Stimulated activated CD4-positive, alpha-beta T cell treated with anti-CD3 and anti-CD28 coated beads, Interleukin-15, amount 100 ng/mL, for 24 hours (primary cell): ENCODE data around the gene SLC7A6.

Experiments
- DNase-seq: peaks from one replicate; pipeline ENCODE4 v3.0.0-alpha.2; 2020

The SLC7A6 gene

GRCh38 chr16:68264128-68265077 lies at the start of gene SLC7A6:
Gene SLC7A6, plus strand, starts transcription at chr16:68264526. Its CDS starts 10,201 bp downstream, at chr16:68274727.
- peak; percentile 92 for DNase-seq

DNA sequence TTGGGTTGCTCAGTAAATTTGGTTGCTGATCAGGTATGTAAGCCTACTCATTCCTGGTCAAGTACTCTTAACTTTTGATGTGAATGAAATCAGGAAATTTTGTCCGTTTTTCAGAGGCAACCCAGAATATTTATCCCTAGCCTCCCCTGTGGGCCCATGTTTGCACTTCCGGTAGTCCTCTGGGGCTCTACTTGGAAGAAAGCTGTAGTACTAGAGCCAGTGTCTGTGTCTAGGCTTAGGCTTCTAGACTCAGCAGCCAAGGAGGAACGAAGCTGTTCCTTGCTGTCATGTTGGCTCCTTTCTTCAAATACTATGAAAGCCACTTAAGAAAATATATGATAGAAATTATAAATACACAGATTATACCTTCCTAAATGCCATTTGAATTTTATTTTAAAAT lies 49.6 kb upstream of the SLC7A6 start:
- DNase-seq: no peak

DNA sequence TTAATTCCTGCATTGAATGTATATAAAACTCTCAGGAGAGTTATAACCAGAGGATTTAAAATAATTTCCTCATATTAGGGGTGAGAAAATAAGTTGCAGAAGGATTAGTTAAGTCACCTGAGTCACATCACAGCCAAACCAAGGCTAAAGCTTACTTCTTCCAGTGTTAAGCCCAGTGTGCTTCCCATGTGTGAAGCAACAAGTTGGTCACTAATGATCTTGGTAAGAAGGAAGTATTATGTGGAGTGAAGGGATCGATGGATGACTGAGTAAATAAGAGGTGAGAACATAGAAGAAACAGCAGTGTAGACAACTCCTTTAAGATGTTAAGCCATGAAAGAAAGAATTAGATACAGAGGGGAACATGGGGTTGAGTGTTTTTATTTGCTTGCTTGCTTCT lies 49.0 kb upstream of the SLC7A6 start:
- DNase-seq: no peak

DNA sequence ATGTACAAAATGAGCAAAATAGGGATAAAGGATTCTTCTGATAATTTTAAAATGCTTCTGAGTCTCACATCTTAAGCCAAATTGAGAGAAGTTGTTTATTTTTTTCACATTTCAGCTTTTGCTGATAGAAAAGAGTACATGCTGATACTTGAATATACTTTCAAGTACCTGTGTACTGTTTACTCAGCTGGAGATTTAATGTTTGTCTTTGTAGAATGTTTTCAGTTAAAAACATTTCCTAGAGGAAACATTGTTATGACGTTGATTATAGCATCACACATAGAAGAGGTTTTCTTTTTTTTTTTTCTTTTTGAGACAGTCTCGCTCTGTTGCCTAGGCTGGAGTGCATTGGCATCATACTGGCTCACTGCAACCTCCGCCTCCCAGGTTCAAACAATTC lies 48.1 kb upstream of the SLC7A6 start:
- DNase-seq: no peak

GRCh38 chr16:68217506-68217905 lies 46.8 kb upstream of the SLC7A6 start:
- DNase-seq: no peak

DNA sequence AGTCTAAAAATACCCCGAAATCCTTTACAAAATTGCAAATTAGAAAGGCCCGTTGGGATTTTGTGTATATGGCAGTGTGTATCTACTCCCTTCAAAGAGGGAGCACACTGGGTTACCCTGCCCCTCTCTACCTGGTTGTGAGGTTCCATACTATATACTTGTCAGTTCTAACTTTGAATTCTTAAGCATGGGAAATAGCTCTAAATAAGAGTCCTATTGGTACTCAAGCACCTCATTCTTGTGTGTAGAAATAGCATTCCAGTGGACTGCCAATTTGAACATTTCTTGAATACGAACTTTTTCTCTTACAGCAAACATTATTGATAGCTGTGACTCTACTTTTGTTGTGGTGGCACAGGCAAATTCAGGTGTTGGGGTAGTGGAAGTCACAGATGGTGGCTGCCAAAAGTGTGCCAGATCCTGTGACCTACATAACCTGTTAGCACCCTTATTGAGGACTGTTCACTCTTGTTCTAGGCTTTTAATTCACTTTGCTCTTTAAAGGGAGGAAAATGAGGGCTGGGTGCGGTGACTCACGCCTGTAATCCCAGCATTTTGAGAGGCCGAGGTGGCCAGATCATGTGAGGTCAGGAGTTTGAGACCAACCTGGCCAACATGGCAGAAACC lies 44.5 kb upstream of the SLC7A6 start:
- no peak for DNase-seq

DNA sequence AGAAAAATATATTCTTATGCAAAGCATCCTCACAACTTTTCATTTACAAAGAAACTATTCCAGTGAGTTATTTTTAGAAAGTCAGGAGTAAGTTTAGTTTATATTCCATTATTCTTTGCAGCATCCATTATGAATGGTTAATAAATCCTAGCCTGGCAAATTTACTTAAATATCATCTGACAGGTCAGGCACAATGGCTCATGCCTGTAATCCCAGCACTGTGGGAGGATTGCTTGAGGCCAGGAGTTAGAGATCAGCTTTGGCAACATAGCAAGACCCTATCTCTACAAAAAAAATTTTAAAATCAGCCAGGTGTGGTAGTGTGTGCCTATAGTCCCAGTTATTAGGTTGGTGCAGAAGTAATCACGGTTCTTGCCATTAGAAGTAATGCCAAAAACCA lies 41.3 kb upstream of the SLC7A6 start:
- DNase-seq: no peak

DNA sequence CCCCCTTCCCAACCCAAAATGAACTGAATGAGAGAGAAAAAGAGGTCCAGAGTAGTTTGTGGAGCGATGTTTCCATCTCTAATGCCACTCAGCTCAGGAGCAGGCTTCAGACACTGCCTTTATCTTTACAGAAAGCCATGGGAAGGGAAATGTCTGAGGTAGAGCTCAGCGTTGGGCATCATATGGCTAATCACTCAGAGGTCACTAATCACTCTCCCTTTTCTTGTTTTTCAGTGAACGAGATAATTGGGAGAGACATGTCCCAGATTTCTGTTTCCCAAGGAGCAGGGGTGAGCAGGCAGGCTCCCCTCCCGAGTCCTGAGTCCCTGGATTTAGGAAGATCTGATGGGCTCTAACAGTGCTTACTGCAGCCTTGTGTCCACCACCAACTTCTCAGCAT lies 38.2 kb upstream of the SLC7A6 start:
- no peak for DNase-seq

GRCh38 chr16:68227183-68227793 lies 37.0 kb upstream of the SLC7A6 start:
- DNase-seq: peak; percentile 29

- DNase-seq: no peak
These were observed 36.3 kb upstream of the SLC7A6 start for GRCh38 chr16:68227850-68228553.

- DNase-seq: no peak
These were observed 35.7 kb upstream of the SLC7A6 start for GRCh38 chr16:68228652-68229051.

DNA sequence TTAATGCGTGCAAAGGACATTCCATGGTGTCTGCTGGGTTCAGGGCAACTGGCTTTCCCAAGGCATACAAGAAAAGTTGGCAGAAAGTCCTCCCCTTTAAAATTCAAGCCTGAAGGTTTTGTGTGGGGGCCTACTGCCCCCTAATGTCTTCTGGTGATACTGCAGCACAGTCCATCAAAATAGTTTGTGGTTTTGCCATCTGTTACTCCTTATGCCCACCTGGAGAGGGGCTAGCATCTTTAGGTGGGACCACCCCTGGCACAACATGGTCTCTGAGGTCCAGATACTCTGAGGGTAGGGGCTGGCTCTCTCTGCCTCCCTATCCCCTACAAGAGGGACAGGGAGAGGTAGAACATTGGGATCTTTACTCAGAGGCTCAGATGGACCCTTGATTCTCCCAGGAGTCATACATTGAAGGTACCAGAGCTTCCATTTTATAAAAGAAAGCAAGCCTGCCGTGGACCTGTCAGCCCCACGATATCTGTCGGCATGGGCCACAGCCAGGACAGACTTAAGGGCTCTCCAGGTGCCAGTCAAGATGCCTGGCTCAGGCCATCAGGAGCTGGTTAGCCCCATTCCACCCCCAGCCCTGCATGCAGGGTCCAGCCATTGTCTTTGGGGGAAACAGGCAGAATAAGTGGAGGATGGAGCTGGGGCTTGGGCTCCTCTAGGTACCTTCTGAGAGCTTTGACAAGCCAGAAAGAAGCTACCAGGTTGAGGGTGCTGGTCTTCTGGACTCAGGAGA lies 34.7 kb upstream of the SLC7A6 start:
- peak; percentile 43 for DNase-seq

DNA sequence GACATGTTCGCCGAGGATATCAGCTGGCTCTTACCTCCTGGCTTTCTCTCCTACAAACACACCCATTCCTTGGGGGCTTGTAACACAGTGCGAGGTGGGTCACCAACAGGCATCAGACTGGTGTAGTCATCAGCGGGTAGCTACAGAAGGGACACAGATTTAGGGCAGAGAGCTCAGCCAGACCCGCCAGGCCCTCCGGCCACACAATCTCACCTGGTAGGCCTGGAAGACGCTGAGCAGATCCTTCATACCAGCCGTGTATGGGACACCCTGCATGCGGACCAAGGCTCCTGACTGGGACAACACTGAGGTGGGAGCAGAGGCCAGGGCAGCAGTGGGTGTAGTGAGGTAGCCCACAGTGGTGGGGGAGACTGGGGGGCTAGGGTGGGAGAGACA lies 34.2 kb upstream of the SLC7A6 start:
- DNase-seq: no peak

DNA sequence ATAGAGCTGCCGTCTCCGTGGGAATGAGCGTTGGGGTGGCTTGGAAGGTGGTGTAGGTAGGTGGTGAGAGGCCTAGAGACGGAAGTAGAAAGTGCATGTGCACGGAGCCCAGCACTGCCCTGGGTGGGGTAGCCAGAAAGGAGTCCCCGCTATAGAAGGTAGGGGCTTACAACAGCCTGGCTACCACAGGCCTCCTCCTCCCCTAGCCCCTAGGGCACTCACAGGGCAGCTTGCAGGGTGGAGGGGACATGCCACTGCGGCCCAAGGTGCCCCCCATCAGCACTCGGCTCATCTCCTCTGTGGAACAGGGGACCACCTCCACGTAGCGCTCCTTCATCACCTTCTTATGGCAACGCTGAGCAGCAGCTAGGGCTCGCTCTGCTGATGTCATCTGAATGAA lies 33.4 kb upstream of the SLC7A6 start:
- DNase-seq: no peak

DNA sequence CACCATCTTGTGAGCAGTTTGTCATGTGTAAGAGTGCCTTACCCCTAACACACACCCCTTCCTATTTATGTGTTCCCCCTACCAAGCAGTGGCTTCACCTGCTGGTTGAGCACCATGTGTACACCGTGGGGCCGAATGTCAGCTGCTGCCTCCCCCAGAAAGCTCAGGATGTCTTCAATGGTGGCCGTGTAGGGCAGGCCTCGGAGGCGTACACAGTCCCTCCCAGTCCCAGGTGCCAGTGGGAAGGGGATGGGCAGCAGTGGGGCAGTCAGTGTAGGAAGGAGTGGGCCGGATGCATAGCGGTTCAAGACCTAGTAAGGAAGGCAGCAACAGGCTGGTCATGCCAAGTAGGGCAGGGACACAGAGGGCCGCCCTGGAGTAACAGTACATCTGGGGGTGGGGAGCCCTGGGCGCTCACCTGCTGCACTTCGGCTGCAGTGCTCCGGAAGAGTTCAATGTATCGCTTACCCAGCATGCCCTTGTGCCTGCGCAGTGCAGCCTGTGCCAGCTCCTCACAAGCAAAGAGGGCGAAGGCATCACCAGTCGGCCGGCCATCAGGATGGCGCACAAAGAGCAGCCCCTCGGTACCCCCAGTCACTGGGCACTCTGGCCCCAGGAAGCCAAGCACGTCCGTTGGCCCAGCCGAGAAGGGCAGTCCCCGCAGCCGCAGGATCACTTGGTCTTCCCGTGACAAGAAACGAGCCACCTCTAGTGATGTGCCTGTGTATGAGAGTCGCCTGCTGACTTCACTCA lies 32.8 kb upstream of the SLC7A6 start:
- no peak for DNase-seq

- no peak for DNase-seq
These were observed 32.0 kb upstream of the SLC7A6 start for GRCh38 chr16:68232335-68232734.

DNA sequence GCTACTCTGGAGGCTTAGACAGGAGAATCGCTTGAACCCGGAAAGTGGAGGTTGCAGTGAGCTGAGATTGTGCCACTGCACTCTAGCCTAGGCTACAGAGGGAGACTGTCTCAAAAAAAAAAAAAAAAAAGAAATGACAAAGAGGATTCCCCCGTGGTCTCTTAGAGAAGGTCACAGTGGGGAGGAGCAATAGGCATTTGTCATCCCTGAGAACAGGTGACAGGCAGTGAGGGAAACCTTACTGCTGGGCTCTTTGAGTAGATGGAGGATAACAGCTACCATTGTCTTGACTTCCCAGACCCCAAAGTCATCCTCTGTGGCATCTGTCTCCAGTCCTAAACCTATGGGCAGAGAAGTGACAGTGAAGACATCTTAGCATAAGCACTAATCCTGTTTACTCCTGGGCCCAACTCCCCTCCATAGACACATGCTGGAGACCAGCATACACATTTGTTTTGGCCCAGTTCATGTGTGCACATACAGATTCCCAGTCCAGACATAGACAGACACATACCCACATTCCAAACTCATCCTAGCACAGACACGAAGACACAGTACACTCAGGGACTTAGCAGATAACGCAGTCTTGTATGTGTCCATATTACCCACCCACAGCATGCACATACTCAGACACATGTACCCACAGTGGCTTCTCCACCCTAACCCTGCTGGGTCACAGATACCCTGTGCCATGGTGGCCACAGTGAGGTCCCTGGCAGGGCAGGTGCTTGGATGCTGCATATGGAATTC lies 31.1 kb upstream of the SLC7A6 start:
- no peak for DNase-seq

DNA sequence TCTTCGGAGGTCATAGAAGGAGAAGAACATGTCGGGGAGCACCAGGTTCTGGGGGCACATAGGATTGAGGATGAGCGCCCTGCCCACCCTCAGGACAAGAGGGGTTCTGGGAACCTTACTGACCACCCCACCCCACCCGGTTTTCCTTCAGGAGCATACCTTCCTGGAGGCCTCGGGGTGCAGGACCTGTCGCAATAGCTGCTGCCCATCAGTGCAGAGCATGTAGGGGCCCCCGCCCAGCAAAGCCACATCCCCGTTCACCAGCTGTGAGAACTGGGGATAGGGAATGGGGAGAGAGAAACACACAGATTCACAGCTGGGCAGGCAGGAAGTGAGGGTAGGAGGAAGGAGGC lies 30.5 kb upstream of the SLC7A6 start:
- DNase-seq: no peak

DNA sequence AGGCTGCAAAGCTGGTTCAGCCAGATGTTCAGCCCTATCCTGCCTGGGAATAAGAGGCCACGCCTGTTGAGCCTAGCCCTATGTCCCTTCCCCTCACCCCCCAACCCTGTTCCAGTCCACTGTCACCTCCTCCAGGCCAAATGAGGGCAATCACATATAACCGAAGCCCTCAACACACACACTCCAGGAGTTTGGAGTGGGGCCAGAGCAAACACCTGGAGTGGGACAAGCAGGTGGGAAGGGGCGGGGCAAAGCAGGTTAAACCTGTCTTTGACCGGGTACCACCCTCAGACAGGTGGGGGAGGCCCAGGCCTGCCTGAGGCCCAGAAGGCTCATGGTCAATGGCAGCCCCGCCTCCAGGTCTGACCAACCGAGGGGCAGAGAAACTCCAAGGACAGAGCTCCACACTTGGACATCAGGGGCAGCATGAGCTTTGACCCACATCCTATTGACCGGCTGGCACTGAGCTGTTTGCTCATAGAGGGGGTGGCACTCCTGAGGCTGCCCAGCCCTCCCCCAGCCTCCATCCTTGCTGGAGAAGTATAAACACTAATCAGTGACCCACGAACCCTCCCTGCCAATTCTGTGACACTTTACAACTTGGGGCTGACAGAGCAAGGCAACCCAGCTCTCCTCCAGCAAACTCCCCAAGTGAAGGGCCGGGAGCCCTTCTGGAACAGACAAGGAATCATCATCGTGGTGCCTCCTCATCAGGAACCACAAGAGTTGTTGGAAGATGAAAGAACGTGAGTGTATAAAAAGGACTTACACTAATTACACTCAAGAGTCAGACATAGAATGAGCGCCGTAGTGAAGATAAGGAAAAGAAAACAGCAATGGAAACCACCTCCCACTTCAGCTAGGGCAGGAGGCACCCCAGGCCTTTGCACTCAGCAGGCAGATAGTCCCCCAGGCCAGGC lies 29.9 kb upstream of the SLC7A6 start:
- no peak for DNase-seq
